GM21576 (cell line): Measurements from ENCODE around the gene GFER.

Experiments used
- ATAC-seq: cut with Tn5 transposase; IDR thresholded peaks from one replicate; pipeline ENCODE4 v1.9.1; 2021; ENCODE audit warnings: mild to moderate bottlenecking, moderate library complexity; ENCODE audit not compliant: unreplicated experiment

GFER gene

GRCh38 chr16:1974157-1975070 is 9.6 kb upstream of the GFER start:
- no peak for ATAC-seq

- ATAC-seq = no peak
Observed at GRCh38 chr16:1975432-1976215, 8.4 kb upstream of the GFER start.

GRCh38 chr16:1976216-1976520 is 7.8 kb upstream of the GFER start:
- ATAC-seq = no peak

- no peak for ATAC-seq
Observed at GRCh38 chr16:1976951-1977874, 6.8 kb upstream of the GFER start.

- no peak for ATAC-seq
Observed at GRCh38 chr16:1977875-1978268, 6.1 kb upstream of the GFER start.

- no peak for ATAC-seq
Observed at GRCh38 chr16:1978476-1979120, 5.4 kb upstream of the GFER start.

- no peak for ATAC-seq
Observed at GRCh38 chr16:1979271-1980029, 4.5 kb upstream of the GFER start.

GRCh38 chr16:1980030-1980769 is 3.8 kb upstream of the GFER start:
- no peak for ATAC-seq

- ATAC-seq = no peak
Observed at GRCh38 chr16:1980770-1981087, 3.3 kb upstream of the GFER start.

- no peak for ATAC-seq
Observed at GRCh38 chr16:1981398-1981836, 2.6 kb upstream of the GFER start, which contains the start of gene NOXO1. NOXO1 (minus strand) TSS chr16:1981469; CDS start chr16:1981179, 290 bp downstream.

GRCh38 chr16:1982013-1982433 is 2.0 kb upstream of the GFER start:
- ATAC-seq = no peak

- ATAC-seq = no peak
Observed at GRCh38 chr16:1982991-1983543, 926 bp upstream of the GFER start.

- ATAC-seq = no peak
Observed at GRCh38 chr16:1984347-1985225, 593 bp downstream of the GFER start.

- ATAC-seq = no peak
Observed at GRCh38 chr16:1985466-1986150, 1.6 kb downstream of the GFER start.

- ATAC-seq = no peak
Observed at GRCh38 chr16:1987198-1987597, 3.2 kb downstream of the GFER start.

- no peak for ATAC-seq
Observed at GRCh38 chr16:1989209-1990100, 5.5 kb downstream of the GFER start, which contains the start of gene SYNGR3. SYNGR3 (plus strand) TSS chr16:1989970; CDS start chr16:1990103, 133 bp downstream.
